OCI-LY1 (cell line): Measurements from ENCODE around the gene CDC14B.

ENCODE experiments used
- H2AFZ ChIP-seq: fragments of 200-600 bp; sonication (generic), shearing (Covaris generic); 2 replicates; pipeline ENCODE4 v1.6.0; 2014; ENCODE audit warnings: antibody characterized with exemption, mild to moderate bottlenecking, low read length
- H3F3A ChIP-seq: fragments of 200-600 bp; sonication (generic), shearing (Covaris generic); 2 replicates; pipeline ENCODE4 v1.6.0; 2014; ENCODE audit warnings: mild to moderate bottlenecking, antibody characterized with exemption, low read length, moderate library complexity; ENCODE audit not compliant: insufficient read depth
- H3K27ac ChIP-seq: fragments of 200-600 bp; sonication (generic); 2 replicates; pipeline ENCODE4 v1.5.1; 2014; ENCODE audit warnings: low read length, mixed run types, mild to moderate bottlenecking, low read depth; ENCODE audit not compliant: poor library complexity, severe bottlenecking
- H3K27me3 ChIP-seq: fragments of 200-600 bp; sonication (generic); 2 replicates; pipeline ENCODE4 v1.6.0; 2014; ENCODE audit warnings: antibody characterized with exemption, mild to moderate bottlenecking, low read length, moderate library complexity; ENCODE audit not compliant: insufficient read depth
- H3K36me3 ChIP-seq: fragments of 200-600 bp; sonication (generic); 2 replicates; pipeline ENCODE4 v1.6.1; 2014; ENCODE audit warnings: mild to moderate bottlenecking, antibody characterized with exemption, low read length, moderate library complexity, mixed read lengths; ENCODE audit not compliant: insufficient read depth
- H3K4me1 ChIP-seq: fragments of 200-600 bp; sonication (generic); 2 replicates; pipeline ENCODE4 v1.5.1; 2014; ENCODE audit warnings: mild to moderate bottlenecking, low read length, moderate library complexity; ENCODE audit not compliant: insufficient read depth, severe bottlenecking
- H3K4me2 ChIP-seq: fragments of 200-600 bp; sonication (generic), shearing (Covaris generic); 2 replicates; pipeline ENCODE4 v1.6.1; 2014; ENCODE audit warnings: low read length
- H3K4me3 ChIP-seq: fragments of 200-600 bp; sonication (generic); 2 replicates; pipeline ENCODE4 v1.5.1; 2014; ENCODE audit warnings: low read length, low read depth, mild to moderate bottlenecking, mixed read lengths; ENCODE audit not compliant: poor library complexity, severe bottlenecking
- H3K79me2 ChIP-seq: fragments of 200-600 bp; shearing (Covaris generic); 2 replicates; pipeline ENCODE4 v1.6.1; 2016; ENCODE audit warnings: mixed run types, low read length, mixed read lengths; ENCODE audit not compliant: insufficient read depth
- H3K9ac ChIP-seq: fragments of 200-600 bp; sonication (generic), shearing (Covaris generic); 2 replicates; pipeline ENCODE4 v1.6.1; 2014; ENCODE audit warnings: mild to moderate bottlenecking, low read length, mixed read lengths
- H3K9me2 ChIP-seq: fragments of 200-600 bp; sonication (generic), shearing (Covaris generic); 2 replicates; pipeline ENCODE4 v1.6.1; 2014; ENCODE audit warnings: low read depth, mild to moderate bottlenecking, low read length, mixed read lengths
- H3K9me3 ChIP-seq: fragments of 200-600 bp; shearing (Covaris generic); 2 replicates; pipeline ENCODE4 v1.6.1; 2014; ENCODE audit warnings: low read length, mixed read lengths
- H4K20me1 ChIP-seq: fragments of 200-600 bp; sonication (generic), shearing (Covaris generic); 2 replicates; pipeline ENCODE4 v1.6.0; 2016; ENCODE audit warnings: mild to moderate bottlenecking, low read length; ENCODE audit not compliant: insufficient read depth
- CTCF ChIP-seq: fragments of 200-600 bp; sonication (generic), shearing (Covaris generic); IDR thresholded peaks from 2 replicates; pipeline ENCODE4 v1.5.1; 2017; ENCODE audit warnings: mild to moderate bottlenecking, antibody characterized with exemption, low read length, moderate library complexity, mixed read lengths
- EZH2 ChIP-seq: fragments of 200-600 bp; sonication (generic), shearing (Covaris generic); IDR thresholded peaks from 2 replicates; pipeline ENCODE4 v1.8.0; 2017; ENCODE audit warnings: borderline replicate concordance, mixed run types, mild to moderate bottlenecking, antibody characterized with exemption, low read length, moderate library complexity, mixed read lengths

The CDC14B gene

GRCh38 chr9:96651626-96652025 is 32.0 kb upstream of the CDC14B start:
- Histone ChIP-seq H3K9ac (no peak overlapping the region), H3K36me3 (peaks cover 15% of the 10 kb centered on the region; the same call in 1 of the 2 replicates), H3K9me2 (no peaks in the 10 kb centered on the region), H3K27ac (no peak overlapping the region), H3K9me3 (no peaks in the 10 kb centered on the region), H3K4me2 (no peak overlapping the region), H3K79me2 (no peaks in the 10 kb centered on the region), H4K20me1 (no peaks in the 10 kb centered on the region), H3F3A (peaks cover 3% of the 10 kb centered on the region; the same call in 1 of the 2 replicates), H2AFZ (no peak overlapping the region), H3K4me3 (no peak overlapping the region), H3K27me3 (no peaks in the 10 kb centered on the region), H3K4me1 (peaks cover 17% of the 10 kb centered on the region)
- TF ChIP-seq EZH2 (no peak), CTCF (peak; percentile 65)

GRCh38 chr9:96649620-96650324 is 30.1 kb upstream of the CDC14B start:
- Histone ChIP-seq H3K4me2 (no peak overlapping the region), H3K36me3 (peaks cover 20% of the 10 kb centered on the region), H3K9me3 (no peaks in the 10 kb centered on the region), H4K20me1 (no peaks in the 10 kb centered on the region), H3K79me2 (no peaks in the 10 kb centered on the region), H2AFZ (no peak overlapping the region), H3K9ac (no peak overlapping the region), H3K4me3 (no peak overlapping the region), H3K27ac (no peak overlapping the region), H3K9me2 (no peaks in the 10 kb centered on the region), H3K27me3 (no peaks in the 10 kb centered on the region), H3F3A (peaks cover 7% of the 10 kb centered on the region; the same call in 1 of the 2 replicates), H3K4me1 (peaks cover 20% of the 10 kb centered on the region)
- no peak for TF ChIP-seq CTCF
- TF ChIP-seq EZH2, result no peak

- 0 out of 2 replicates have a peak, but pooled peaks cover 4% of the 10 kb centered on the region for H3F3A ChIP-seq
- no peaks in the 10 kb centered on the region for H3K9me2 ChIP-seq
- peak overlapping the region; percentile 44 for H3K4me2 ChIP-seq
- no peaks in the 10 kb centered on the region for H3K9me3 ChIP-seq
- H4K20me1 ChIP-seq, result no peaks in the 10 kb centered on the region
- H3K9ac ChIP-seq, result 0 out of 2 replicates have a peak overlapping the region, but pooled peaks have one; percentile 22
- H3K36me3 ChIP-seq, result peaks cover 22% of the 10 kb centered on the region
- no peaks in the 10 kb centered on the region for H3K79me2 ChIP-seq
- H3K27me3 ChIP-seq, result no peaks in the 10 kb centered on the region
- H3K4me1 ChIP-seq, result peaks cover 20% of the 10 kb centered on the region
- H3K4me3 ChIP-seq, result no peak overlapping the region
- no peak overlapping the region for H2AFZ ChIP-seq
- peak overlapping the region; percentile 80 for H3K27ac ChIP-seq
- TF ChIP-seq EZH2 (no peak), CTCF (no peak)
These were observed 26.7 kb upstream of the CDC14B start for GRCh38 chr9:96646081-96646991.
